Neural cell (in vitro differentiated cells): ENCODE data around the gene MTRF1. TPM values are rescaled to one million over a fixed set of nuclear protein-coding genes. Genes with fewer than 3 reads are reported as not detected.

ENCODE experiments used
- H2AFZ ChIP-seq: fragments of 200-600, 300-800 bp; sonication (generic), shearing (Covaris generic); 2 replicates; pipeline ENCODE4 v1.6.0; 2014; ENCODE audit warnings: low read depth, mild to moderate bottlenecking, antibody characterized with exemption, low read length, moderate library complexity
- H3F3A ChIP-seq: fragments of 200-600 bp; shearing (Covaris generic); 2 replicates; pipeline ENCODE4 v1.6.1; 2016; ENCODE audit warnings: mild to moderate bottlenecking, moderate library complexity, mixed read lengths, antibody characterized with exemption, low read length; ENCODE audit not compliant: insufficient read depth, poor library complexity, severe bottlenecking
- H3K27ac ChIP-seq: fragments of 200-600, 300-800 bp; sonication (generic), shearing (Covaris generic); 2 replicates; pipeline ENCODE4 v1.5.1; 2014; ENCODE audit warnings: mild to moderate bottlenecking, low read length, moderate library complexity
- H3K27me3 ChIP-seq: fragments of 300-800, 200-600 bp; sonication (generic), shearing (Covaris generic); 2 replicates; pipeline ENCODE4 v1.6.0; 2014; ENCODE audit warnings: mild to moderate bottlenecking, low read depth, low read length, moderate library complexity; ENCODE audit not compliant: insufficient read depth
- H3K36me3 ChIP-seq: fragments of 300-800, 200-600 bp; sonication (generic), shearing (Covaris generic); 2 replicates; pipeline ENCODE4 v1.5.1; 2014; ENCODE audit warnings: mild to moderate bottlenecking, antibody characterized with exemption, low read length, moderate library complexity; ENCODE audit not compliant: insufficient read depth
- H3K4me2 ChIP-seq: fragments of 300-800, 200-600 bp; sonication (generic), shearing (Covaris generic); 2 replicates; pipeline ENCODE4 v1.6.0; 2014; ENCODE audit warnings: mild to moderate bottlenecking, low read length
- H3K4me3 ChIP-seq: fragments of 300-800, 200-600 bp; sonication (generic), shearing (Covaris generic); 2 replicates; pipeline ENCODE4 v1.5.1; 2014; ENCODE audit warnings: mild to moderate bottlenecking, low read length, moderate library complexity
- H3K79me2 ChIP-seq: fragments of 200-600 bp; shearing (Covaris generic); replicated peaks from 2 replicates; pipeline ENCODE4 v1.6.0; 2014; ENCODE audit warnings: mild to moderate bottlenecking, low read length, moderate library complexity; ENCODE audit not compliant: insufficient read depth
- H3K9ac ChIP-seq: fragments of 300-800, 200-600 bp; sonication (generic), shearing (Covaris generic); 2 replicates; pipeline ENCODE4 v1.6.1; 2016; ENCODE audit warnings: mild to moderate bottlenecking, low read length, mixed read lengths
- H3K9me2 ChIP-seq: fragments of 200-600 bp; shearing (Covaris generic); 2 replicates; pipeline ENCODE4 v1.6.1; 2016; ENCODE audit warnings: mild to moderate bottlenecking, low read length, mixed read lengths; ENCODE audit not compliant: insufficient read depth
- H3K9me3 ChIP-seq: fragments of 200-600, 300-800 bp; sonication (generic), shearing (Covaris generic); 2 replicates; pipeline ENCODE4 v1.6.1; 2016; ENCODE audit warnings: mild to moderate bottlenecking, mixed run types, low read length, moderate library complexity, mixed read lengths
- H4K20me1 ChIP-seq: fragments of 200-600 bp; shearing (Covaris generic); 2 replicates; pipeline ENCODE4 v1.6.1; 2016; ENCODE audit warnings: mild to moderate bottlenecking, mixed run types; ENCODE audit not compliant: insufficient read depth
- EP300 ChIP-seq: fragments of 450-650 bp; conservative IDR thresholded peaks from 2 replicates; pipeline ENCODE4 v1.6.1; 2014; ENCODE audit warnings: antibody characterized with exemption, mild to moderate bottlenecking, moderate library complexity; ENCODE audit not compliant: poor library complexity, severe bottlenecking
- EZH2 ChIP-seq: fragments of 200-600, 300-800 bp; shearing (Covaris generic), sonication (generic); IDR thresholded peaks from 2 replicates; pipeline ENCODE4 v1.6.1; 2014; ENCODE audit warnings: antibody characterized with exemption, low read length, borderline replicate concordance, mild to moderate bottlenecking; ENCODE audit not compliant: insufficient read depth, poor library complexity, severe bottlenecking
- MXI1 ChIP-seq: fragments of 450-650 bp; conservative IDR thresholded peaks from 2 replicates; pipeline ENCODE4 v1.6.1; 2014; ENCODE audit warnings: antibody characterized with exemption, mild to moderate bottlenecking; ENCODE audit not compliant: poor library complexity, severe bottlenecking
- POLR2AphosphoS5 ChIP-seq: IDR thresholded peaks from 2 replicates; pipeline ENCODE4 v1.6.1; 2012
- RAD21 ChIP-seq: fragments of 450-650 bp; conservative IDR thresholded peaks from 2 replicates; pipeline ENCODE4 v1.6.1; 2014; ENCODE audit warnings: antibody characterized with exemption, mild to moderate bottlenecking, moderate library complexity
- SMC3 ChIP-seq: fragments of 450-650 bp; conservative IDR thresholded peaks from 2 replicates; pipeline ENCODE4 v1.6.1; 2014; ENCODE audit warnings: antibody characterized with exemption, mild to moderate bottlenecking, moderate library complexity; ENCODE audit not compliant: poor library complexity
- TAF1 ChIP-seq: IDR thresholded peaks from 2 replicates; pipeline ENCODE4 v1.6.1; 2012; ENCODE audit warnings: low read depth
- polyA plus RNA-seq: library from polyadenylated mRNA; depleted of rRNA; stranded (reverse); fragments of >200 nt; gene quantifications from 2 replicates; pipeline ENCODE4 v1.2.3, GENCODE V29; 2014
- TF ChIP-seq, protein P1 (sequence below): IDR thresholded peaks from 2 replicates; pipeline ENCODE4 v1.6.1; 2012; ENCODE audit warnings: borderline replicate concordance
- TF ChIP-seq, protein P2 (sequence below): fragments of 450-650 bp; IDR thresholded peaks from 2 replicates; pipeline ENCODE4 v1.5.1; 2014; ENCODE audit warnings: antibody characterized with exemption, mild to moderate bottlenecking, moderate library complexity; ENCODE audit not compliant: poor library complexity, severe bottlenecking

Gene MTRF1
- polyA plus RNA-seq, 1 donor from 2014 or later: 15.7 TPM

DNA sequence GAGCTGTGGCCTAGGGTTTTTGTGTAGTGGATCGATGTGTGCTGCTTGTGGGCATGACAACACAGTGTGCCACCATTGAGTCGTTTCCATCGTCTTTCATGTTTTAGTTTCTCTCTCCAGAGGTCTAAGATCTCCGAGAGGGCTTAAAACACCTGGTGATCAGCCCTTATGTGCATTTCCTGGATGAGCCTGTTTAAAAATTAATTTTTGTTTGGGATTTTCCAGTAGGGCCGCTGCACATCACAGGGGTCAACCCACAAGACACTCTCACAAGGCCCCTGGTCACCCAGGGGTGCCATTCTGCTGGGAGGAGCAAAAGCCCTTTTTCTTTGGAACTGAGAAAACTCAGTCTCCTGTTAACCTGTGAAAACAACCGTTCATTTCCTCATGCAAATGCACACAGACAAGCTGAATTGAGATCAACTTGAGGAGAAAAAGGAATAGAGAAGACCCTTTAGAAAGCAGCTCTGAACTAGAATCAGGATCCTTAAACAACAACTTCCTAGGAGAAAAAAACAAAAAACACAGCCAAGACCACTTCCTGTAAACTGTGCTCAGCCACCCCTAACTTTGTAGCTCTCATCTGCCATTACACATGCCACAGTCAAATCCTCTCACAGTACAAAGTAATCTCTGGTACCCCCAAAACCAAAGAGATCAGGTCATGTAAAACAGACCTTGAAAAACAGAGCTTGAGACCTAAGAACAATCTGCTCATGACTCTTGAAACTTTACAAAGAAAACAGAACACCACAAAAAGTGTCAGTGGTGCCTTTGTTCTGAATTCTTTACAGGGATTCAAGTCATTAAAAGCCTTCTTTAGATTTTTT, 8.3 kb upstream of the MTRF1 start:
- no peak overlapping the region for H3K9ac ChIP-seq
- H3K27me3 ChIP-seq: no peaks in the 10 kb centered on the region
- H3K36me3 ChIP-seq: no peaks in the 10 kb centered on the region
- H3F3A ChIP-seq: no peaks in the 10 kb centered on the region
- H3K9me3 ChIP-seq: no peaks in the 10 kb centered on the region
- no peaks in the 10 kb centered on the region for H3K9me2 ChIP-seq
- H3K79me2 ChIP-seq: no peaks in the 10 kb centered on the region
- TF ChIP-seq POLR2AphosphoS5 (no peak), TAF1 (no peak), MXI1 (no peak), SMC3 (no peak), EZH2 (no peak), EP300 (no peak), RAD21 (no peak)
- TF ChIP-seq, protein P1, sequence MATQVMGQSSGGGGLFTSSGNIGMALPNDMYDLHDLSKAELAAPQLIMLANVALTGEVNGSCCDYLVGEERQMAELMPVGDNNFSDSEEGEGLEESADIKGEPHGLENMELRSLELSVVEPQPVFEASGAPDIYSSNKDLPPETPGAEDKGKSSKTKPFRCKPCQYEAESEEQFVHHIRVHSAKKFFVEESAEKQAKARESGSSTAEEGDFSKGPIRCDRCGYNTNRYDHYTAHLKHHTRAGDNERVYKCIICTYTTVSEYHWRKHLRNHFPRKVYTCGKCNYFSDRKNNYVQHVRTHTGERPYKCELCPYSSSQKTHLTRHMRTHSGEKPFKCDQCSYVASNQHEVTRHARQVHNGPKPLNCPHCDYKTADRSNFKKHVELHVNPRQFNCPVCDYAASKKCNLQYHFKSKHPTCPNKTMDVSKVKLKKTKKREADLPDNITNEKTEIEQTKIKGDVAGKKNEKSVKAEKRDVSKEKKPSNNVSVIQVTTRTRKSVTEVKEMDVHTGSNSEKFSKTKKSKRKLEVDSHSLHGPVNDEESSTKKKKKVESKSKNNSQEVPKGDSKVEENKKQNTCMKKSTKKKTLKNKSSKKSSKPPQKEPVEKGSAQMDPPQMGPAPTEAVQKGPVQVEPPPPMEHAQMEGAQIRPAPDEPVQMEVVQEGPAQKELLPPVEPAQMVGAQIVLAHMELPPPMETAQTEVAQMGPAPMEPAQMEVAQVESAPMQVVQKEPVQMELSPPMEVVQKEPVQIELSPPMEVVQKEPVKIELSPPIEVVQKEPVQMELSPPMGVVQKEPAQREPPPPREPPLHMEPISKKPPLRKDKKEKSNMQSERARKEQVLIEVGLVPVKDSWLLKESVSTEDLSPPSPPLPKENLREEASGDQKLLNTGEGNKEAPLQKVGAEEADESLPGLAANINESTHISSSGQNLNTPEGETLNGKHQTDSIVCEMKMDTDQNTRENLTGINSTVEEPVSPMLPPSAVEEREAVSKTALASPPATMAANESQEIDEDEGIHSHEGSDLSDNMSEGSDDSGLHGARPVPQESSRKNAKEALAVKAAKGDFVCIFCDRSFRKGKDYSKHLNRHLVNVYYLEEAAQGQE: no peak
- TF ChIP-seq, protein P2, sequence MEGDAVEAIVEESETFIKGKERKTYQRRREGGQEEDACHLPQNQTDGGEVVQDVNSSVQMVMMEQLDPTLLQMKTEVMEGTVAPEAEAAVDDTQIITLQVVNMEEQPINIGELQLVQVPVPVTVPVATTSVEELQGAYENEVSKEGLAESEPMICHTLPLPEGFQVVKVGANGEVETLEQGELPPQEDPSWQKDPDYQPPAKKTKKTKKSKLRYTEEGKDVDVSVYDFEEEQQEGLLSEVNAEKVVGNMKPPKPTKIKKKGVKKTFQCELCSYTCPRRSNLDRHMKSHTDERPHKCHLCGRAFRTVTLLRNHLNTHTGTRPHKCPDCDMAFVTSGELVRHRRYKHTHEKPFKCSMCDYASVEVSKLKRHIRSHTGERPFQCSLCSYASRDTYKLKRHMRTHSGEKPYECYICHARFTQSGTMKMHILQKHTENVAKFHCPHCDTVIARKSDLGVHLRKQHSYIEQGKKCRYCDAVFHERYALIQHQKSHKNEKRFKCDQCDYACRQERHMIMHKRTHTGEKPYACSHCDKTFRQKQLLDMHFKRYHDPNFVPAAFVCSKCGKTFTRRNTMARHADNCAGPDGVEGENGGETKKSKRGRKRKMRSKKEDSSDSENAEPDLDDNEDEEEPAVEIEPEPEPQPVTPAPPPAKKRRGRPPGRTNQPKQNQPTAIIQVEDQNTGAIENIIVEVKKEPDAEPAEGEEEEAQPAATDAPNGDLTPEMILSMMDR: no peak
- H3K27ac ChIP-seq: no peak overlapping the region
- H3K4me3 ChIP-seq: no peak overlapping the region
- no peak overlapping the region for H2AFZ ChIP-seq
- no peak overlapping the region for H3K4me2 ChIP-seq
- no peaks in the 10 kb centered on the region for H4K20me1 ChIP-seq

DNA sequence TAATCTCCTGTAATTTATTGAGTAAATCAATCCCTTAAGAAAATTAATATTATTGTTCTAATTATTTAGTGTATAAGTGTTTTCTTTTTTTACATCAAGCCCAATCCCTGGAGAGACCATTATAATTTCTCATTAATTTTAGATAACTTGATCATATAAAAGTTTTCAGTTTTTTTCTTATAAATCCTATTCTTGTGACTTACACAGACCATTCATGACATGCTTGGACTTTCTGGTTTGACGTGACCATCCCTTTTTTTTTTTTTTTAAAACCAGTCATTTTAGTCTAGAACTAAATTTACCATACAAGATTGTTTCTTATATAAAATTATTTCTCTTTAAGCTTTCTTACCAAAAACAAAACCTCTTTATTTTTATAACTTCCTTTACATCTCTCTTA, 5.4 kb upstream of the MTRF1 start:
- TF ChIP-seq MXI1 (no peak), RAD21 (no peak), SMC3 (no peak), EP300 (no peak), POLR2AphosphoS5 (no peak)
- Histone ChIP-seq H3K9me2 (no peaks in the 10 kb centered on the region), H3K27ac (no peak overlapping the region), H3K9me3 (no peaks in the 10 kb centered on the region), H3F3A (no peaks in the 10 kb centered on the region), H3K36me3 (no peaks in the 10 kb centered on the region), H3K4me3 (no peak overlapping the region), H3K79me2 (no peaks in the 10 kb centered on the region), H2AFZ (no peak overlapping the region), H3K27me3 (no peaks in the 10 kb centered on the region), H3K4me2 (no peak overlapping the region), H3K9ac (no peak overlapping the region), H4K20me1 (no peaks in the 10 kb centered on the region)
